GM12878 (cell line): ENCODE results near the gene STX19. TPM values are rescaled to one million over a fixed set of nuclear protein-coding genes. Genes with fewer than 3 reads are reported as not detected.

Experiments
- BACH1 ChIP-seq: fragments of 450-650 bp; IDR thresholded peaks from 2 replicates; pipeline ENCODE4 v1.6.1; 2017; ENCODE audit warnings: mild to moderate bottlenecking, borderline replicate concordance
- BHLHE40 ChIP-seq, 2 experiments: fragments of 450-650 bp in 1 of 2; IDR thresholded peaks; 2 replicates each; pipeline ENCODE4 v1.6.1; 2011 to 2017; ENCODE audit warnings: low read depth in 2 of 2, borderline replicate concordance in 1 of 2, improper control_type of control experiment in 1 of 2, low read length in 1 of 2, mild to moderate bottlenecking in 1 of 2
- BRCA1 ChIP-seq: IDR thresholded peaks from 2 replicates; pipeline ENCODE4 v1.6.1; 2011; ENCODE audit warnings: low read depth, low read length, improper control_type of control experiment
- EED ChIP-seq: sonication (generic); IDR thresholded peaks from 2 replicates; pipeline ENCODE4 v1.6.1; 2016; ENCODE audit warnings: antibody characterized with exemption, low read depth
- FOXK2 ChIP-seq: fragments of 450-650 bp; IDR thresholded peaks from 2 replicates; pipeline ENCODE4 v1.6.1; 2017; ENCODE audit warnings: mild to moderate bottlenecking, moderate library complexity
- FOXM1 ChIP-seq: IDR thresholded peaks from 2 replicates; pipeline ENCODE4 v1.6.1; 2012; ENCODE audit warnings: low read depth, mild to moderate bottlenecking, inconsistent platforms, low read length, moderate library complexity
- MAX ChIP-seq: IDR thresholded peaks from 2 replicates; pipeline ENCODE4 v1.6.1; 2012; ENCODE audit warnings: low read depth, low read length, improper control_type of control experiment
- MEF2A ChIP-seq: IDR thresholded peaks from 2 replicates; pipeline ENCODE4 v1.6.1; 2011; ENCODE audit warnings: low read depth, mild to moderate bottlenecking, low read length, moderate library complexity; ENCODE audit not compliant: insufficient read depth
- MTA3 ChIP-seq: IDR thresholded peaks from 2 replicates; pipeline ENCODE4 v1.6.1; 2012; ENCODE audit warnings: low read length, inconsistent platforms, borderline replicate concordance
- NBN ChIP-seq: fragments of 450-650 bp; IDR thresholded peaks from 2 replicates; pipeline ENCODE4 v1.6.1; 2016
- NFIC ChIP-seq: IDR thresholded peaks from 2 replicates; pipeline ENCODE4 v1.6.1; 2012; ENCODE audit warnings: low read depth, mild to moderate bottlenecking, inconsistent platforms, low read length, moderate library complexity
- NKRF ChIP-seq: fragments of 450-650 bp; conservative IDR thresholded peaks from 2 replicates; pipeline ENCODE4 v1.6.1; 2017; ENCODE audit warnings: mild to moderate bottlenecking, moderate library complexity
- NRF1 ChIP-seq: conservative IDR thresholded peaks from 2 replicates; pipeline ENCODE4 v1.6.1; 2011; ENCODE audit warnings: mild to moderate bottlenecking, low read depth, low read length, improper control_type of control experiment
- PAX8 ChIP-seq: fragments of 450-650 bp; IDR thresholded peaks from 2 replicates; pipeline ENCODE4 v1.6.1; 2017; ENCODE audit warnings: mild to moderate bottlenecking, moderate library complexity
- SIN3A ChIP-seq: IDR thresholded peaks from 2 replicates; pipeline ENCODE4 v1.6.1; 2012; ENCODE audit warnings: low read depth, low read length, improper control_type of control experiment
- ZBED1 ChIP-seq: IDR thresholded peaks from 2 replicates; pipeline ENCODE4 v1.6.1; 2016; ENCODE audit warnings: borderline replicate concordance
- polyA plus RNA-seq, 11 experiments: library from polyadenylated mRNA; depleted of rRNA in 4 of 11; unstranded in 6 of 11; stranded (reverse) in 5 of 11; fragments of >200 nt; fragmentation: Nextera tagmentation in 4 of 11; fragmentation: Illumina TruSeq in 1 of 11; extraction: Ambion mirVana in 4 of 11; extraction: Trizol in 1 of 11; gene quantifications; 1 replicate in 1 of 11; 2 replicates in 10 of 11; pipeline versions ENCODE4 v1.2.1 to v1.2.3, GENCODE V29; 2011 to 2016; ENCODE audit warnings: inconsistent platforms in 2 of 11, missing spikeins in 2 of 11, low read depth in 1 of 11
- total RNA-seq, 4 experiments: library from RNA; depleted of rRNA in 3 of 4; stranded (reverse); fragments of >200 nt in 3 of 4; fragmentation: Illumina TruSeq in 1 of 4; extraction: Trizol in 1 of 4; gene quantifications; 2 replicates each; pipeline versions ENCODE4 v1.2.1 to v1.2.3, GENCODE V29; 2013 to 2021
- TF ChIP-seq, protein P1 (sequence below): IDR thresholded peaks from 2 replicates; pipeline ENCODE4 v1.6.1; 2012; ENCODE audit warnings: low read depth, low read length, improper control_type of control experiment
- TF ChIP-seq, protein P2 (sequence below): IDR thresholded peaks from 2 replicates; pipeline ENCODE4 v1.6.1; 2011; ENCODE audit warnings: mild to moderate bottlenecking, low read depth, low read length, moderate library complexity; ENCODE audit not compliant: insufficient replicate concordance
- TF ChIP-seq, protein P3 (sequence below): IDR thresholded peaks from 2 replicates; pipeline ENCODE4 v1.6.1; 2011; ENCODE audit warnings: low read depth, low read length, improper control_type of control experiment, borderline replicate concordance
- TF ChIP-seq, protein P4 (sequence below): fragments of 450-650 bp; IDR thresholded peaks from 2 replicates; pipeline ENCODE4 v1.6.1; 2017; ENCODE audit warnings: low read depth, mild to moderate bottlenecking, moderate library complexity

STX19 gene
- total and polyA plus RNA-seq, 10 of the 15 experiments (the other 5 are each of a cell fraction or from before 2014, with no cell fraction given) = 0.10 to 0.14 (median 0.11) TPM; not detected in 7

DNA sequence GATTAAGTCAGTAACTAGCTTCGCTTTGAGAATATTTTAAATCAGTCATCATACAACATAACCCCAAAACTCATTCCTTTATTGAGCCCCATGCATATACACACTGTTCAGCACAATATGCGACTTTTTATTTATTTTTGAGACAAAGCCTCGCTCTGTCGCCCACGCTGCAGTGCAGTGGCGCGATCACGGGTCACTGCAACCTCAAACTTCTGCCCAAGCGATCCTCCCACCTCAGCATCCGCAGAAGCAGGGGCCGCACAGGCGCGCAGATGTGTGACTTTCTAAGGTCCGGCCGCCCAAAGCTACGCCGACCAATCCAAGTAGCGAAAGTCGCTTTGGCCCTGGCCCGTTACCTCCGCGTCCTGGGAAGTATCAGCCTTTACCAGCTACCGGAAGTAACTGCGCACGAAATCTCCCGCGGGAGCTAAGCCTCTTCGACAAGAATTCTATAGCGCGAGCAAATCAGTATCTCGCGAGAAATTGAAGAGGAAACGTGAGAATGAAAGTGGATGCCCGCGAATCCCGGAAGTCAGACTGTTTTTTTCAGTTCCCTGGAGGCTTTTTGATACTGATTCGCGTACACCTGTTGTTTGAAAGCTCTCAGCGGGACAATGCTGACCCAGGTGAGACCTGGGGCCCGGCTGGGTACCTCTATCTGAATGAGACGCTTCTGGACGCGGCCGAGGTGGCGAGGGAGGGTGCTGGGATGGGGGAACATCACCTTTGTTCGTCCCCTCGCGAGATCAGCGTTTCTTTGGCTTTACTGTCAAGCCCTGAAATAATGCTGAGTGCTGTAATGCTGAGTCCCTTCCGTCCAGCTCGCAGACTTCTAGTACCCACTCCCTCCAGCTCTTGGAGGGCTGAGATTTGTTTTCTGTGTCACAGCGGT, 34.4 kb upstream of the STX19 start, which contains the start of the genes DHFR2 and NSUN3 (continued):
- TF ChIP-seq SIN3A (peak; percentile 57; the same call in 1 of the 2 replicates), BHLHE40 (IDR thresholded peaks at IDR 0.05; ENCODE audit: borderline replicate concordance in 1 of 2, low read depth in 2 of 2, low read length in 1 of 2) (peak; percentile 24 to 83; a peak in 2 of 4 replicates), FOXK2 (no peak), NBN (peak; percentile 81), EED (peak; percentile 69), MTA3 (peak; percentile 64; the same call in 1 of the 2 replicates), PAX8 (no peak), NKRF (peak; percentile 52; the same call in 1 of the 2 replicates), FOXM1 (0 out of 2 replicates have a peak, but pooled peaks have one; percentile 28), MAX (no peak), BRCA1 (peak; percentile 87), NRF1 (no peak), BACH1 (peak; percentile 42), NFIC (peak; percentile 67; the same call in 1 of the 2 replicates), ZBED1 (0 out of 2 replicates have a peak, but pooled peaks have one; percentile 45), MEF2A (no peak; the same call in 1 of the 2 replicates)
- TF ChIP-seq, protein P1, sequence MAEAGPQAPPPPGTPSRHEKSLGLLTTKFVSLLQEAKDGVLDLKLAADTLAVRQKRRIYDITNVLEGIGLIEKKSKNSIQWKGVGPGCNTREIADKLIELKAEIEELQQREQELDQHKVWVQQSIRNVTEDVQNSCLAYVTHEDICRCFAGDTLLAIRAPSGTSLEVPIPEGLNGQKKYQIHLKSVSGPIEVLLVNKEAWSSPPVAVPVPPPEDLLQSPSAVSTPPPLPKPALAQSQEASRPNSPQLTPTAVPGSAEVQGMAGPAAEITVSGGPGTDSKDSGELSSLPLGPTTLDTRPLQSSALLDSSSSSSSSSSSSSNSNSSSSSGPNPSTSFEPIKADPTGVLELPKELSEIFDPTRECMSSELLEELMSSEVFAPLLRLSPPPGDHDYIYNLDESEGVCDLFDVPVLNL = peak; percentile 55; the same call in 1 of the 2 replicates
- TF ChIP-seq, protein P2, sequence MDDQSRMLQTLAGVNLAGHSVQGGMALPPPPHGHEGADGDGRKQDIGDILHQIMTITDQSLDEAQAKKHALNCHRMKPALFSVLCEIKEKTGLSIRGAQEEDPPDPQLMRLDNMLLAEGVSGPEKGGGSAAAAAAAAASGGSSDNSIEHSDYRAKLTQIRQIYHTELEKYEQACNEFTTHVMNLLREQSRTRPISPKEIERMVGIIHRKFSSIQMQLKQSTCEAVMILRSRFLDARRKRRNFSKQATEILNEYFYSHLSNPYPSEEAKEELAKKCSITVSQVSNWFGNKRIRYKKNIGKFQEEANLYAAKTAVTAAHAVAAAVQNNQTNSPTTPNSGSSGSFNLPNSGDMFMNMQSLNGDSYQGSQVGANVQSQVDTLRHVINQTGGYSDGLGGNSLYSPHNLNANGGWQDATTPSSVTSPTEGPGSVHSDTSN = no peak
- TF ChIP-seq, protein P3, sequence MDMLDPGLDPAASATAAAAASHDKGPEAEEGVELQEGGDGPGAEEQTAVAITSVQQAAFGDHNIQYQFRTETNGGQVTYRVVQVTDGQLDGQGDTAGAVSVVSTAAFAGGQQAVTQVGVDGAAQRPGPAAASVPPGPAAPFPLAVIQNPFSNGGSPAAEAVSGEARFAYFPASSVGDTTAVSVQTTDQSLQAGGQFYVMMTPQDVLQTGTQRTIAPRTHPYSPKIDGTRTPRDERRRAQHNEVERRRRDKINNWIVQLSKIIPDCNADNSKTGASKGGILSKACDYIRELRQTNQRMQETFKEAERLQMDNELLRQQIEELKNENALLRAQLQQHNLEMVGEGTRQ = no peak
- TF ChIP-seq, protein P4, sequence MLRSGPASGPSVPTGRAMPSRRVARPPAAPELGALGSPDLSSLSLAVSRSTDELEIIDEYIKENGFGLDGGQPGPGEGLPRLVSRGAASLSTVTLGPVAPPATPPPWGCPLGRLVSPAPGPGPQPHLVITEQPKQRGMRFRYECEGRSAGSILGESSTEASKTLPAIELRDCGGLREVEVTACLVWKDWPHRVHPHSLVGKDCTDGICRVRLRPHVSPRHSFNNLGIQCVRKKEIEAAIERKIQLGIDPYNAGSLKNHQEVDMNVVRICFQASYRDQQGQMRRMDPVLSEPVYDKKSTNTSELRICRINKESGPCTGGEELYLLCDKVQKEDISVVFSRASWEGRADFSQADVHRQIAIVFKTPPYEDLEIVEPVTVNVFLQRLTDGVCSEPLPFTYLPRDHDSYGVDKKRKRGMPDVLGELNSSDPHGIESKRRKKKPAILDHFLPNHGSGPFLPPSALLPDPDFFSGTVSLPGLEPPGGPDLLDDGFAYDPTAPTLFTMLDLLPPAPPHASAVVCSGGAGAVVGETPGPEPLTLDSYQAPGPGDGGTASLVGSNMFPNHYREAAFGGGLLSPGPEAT = 0 out of 2 replicates have a peak, but pooled peaks have one; percentile 52
